Measurements from ENCODE around the gene LRP6. TPM values are rescaled to one million over a fixed set of nuclear protein-coding genes. Genes with fewer than 3 reads are reported as not detected.

LRP6 gene
- total RNA-seq, 1 donor from 2014 or later = 41.9 TPM

DNA sequence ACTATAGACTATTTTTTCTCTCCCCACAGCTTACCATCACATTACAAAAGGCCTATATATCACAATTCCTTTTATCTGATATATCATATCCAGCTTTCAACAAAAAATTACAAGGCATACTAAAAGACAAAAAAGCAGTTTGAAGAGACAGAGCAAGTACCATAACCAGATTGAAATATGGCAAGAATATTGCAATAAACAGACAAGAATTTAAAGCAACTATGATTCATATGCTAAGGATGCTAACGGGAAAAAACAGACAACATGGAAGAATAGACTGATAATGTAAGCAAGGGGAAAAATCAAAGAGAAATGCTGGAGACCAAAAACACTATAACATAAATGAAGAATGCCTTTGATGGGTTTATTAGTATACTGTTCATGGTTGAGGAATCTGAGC, 40.7 kb downstream of the LRP6 start:
- H3K27ac Mint-ChIP-seq (ENCODE audit: unreplicated experiment) = no peak overlapping the region

GRCh38 chr12:12224240-12224940, 42.5 kb downstream of the LRP6 start:
- peaks cover 6% of the 10 kb centered on the region for H3K36me3 Mint-ChIP-seq (ENCODE audit: unreplicated experiment)
- no peak overlapping the region for H3K27ac Mint-ChIP-seq (ENCODE audit: unreplicated experiment)

More for the DNA sequence above, 40.7 kb downstream of the LRP6 start:
- TF ChIP-seq, protein P1, sequence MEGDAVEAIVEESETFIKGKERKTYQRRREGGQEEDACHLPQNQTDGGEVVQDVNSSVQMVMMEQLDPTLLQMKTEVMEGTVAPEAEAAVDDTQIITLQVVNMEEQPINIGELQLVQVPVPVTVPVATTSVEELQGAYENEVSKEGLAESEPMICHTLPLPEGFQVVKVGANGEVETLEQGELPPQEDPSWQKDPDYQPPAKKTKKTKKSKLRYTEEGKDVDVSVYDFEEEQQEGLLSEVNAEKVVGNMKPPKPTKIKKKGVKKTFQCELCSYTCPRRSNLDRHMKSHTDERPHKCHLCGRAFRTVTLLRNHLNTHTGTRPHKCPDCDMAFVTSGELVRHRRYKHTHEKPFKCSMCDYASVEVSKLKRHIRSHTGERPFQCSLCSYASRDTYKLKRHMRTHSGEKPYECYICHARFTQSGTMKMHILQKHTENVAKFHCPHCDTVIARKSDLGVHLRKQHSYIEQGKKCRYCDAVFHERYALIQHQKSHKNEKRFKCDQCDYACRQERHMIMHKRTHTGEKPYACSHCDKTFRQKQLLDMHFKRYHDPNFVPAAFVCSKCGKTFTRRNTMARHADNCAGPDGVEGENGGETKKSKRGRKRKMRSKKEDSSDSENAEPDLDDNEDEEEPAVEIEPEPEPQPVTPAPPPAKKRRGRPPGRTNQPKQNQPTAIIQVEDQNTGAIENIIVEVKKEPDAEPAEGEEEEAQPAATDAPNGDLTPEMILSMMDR (IDR thresholded peaks at IDR 0.05) = no peak
- H3K27me3 Mint-ChIP-seq (ENCODE audit: unreplicated experiment) = no peaks in the 10 kb centered on the region
- H3K9me3 Mint-ChIP-seq (ENCODE audit: unreplicated experiment) = peaks cover 11% of the 10 kb centered on the region
- peaks cover 15% of the 10 kb centered on the region for H3K4me1 Mint-ChIP-seq (ENCODE audit: unreplicated experiment)
- DNase-seq (ENCODE audit: extremely low spot score, unreplicated experiment) = no peak
- peaks cover 6% of the 10 kb centered on the region for H3K36me3 Mint-ChIP-seq (ENCODE audit: unreplicated experiment)
- no peak overlapping the region for H3K4me3 Mint-ChIP-seq (ENCODE audit: unreplicated experiment)

GRCh38 chr12:12221560-12221959, 45.3 kb downstream of the LRP6 start:
- peaks cover 29% of the 10 kb centered on the region for H3K4me1 Mint-ChIP-seq (ENCODE audit: unreplicated experiment)

More at GRCh38 chr12:12224240-12224940, 42.5 kb downstream of the LRP6 start:
- peaks cover 24% of the 10 kb centered on the region for H3K4me1 Mint-ChIP-seq (ENCODE audit: unreplicated experiment)
- TF ChIP-seq, protein P1 (IDR thresholded peaks at IDR 0.05) = no peak
- H3K9me3 Mint-ChIP-seq (ENCODE audit: unreplicated experiment) = peaks cover 11% of the 10 kb centered on the region
- no peak for DNase-seq (ENCODE audit: extremely low spot score, unreplicated experiment)
- H3K4me3 Mint-ChIP-seq (ENCODE audit: unreplicated experiment) = no peak overlapping the region
- no peaks in the 10 kb centered on the region for H3K27me3 Mint-ChIP-seq (ENCODE audit: unreplicated experiment)

GRCh38 chr12:12219664-12220063, 47.2 kb downstream of the LRP6 start:
- no peaks in the 10 kb centered on the region for H3K27me3 Mint-ChIP-seq (ENCODE audit: unreplicated experiment)
- peaks cover 40% of the 10 kb centered on the region for H3K4me1 Mint-ChIP-seq (ENCODE audit: unreplicated experiment)
- no peak overlapping the region for H3K27ac Mint-ChIP-seq (ENCODE audit: unreplicated experiment)
- TF ChIP-seq, protein P1 (IDR thresholded peaks at IDR 0.05) = no peak
- no peaks in the 10 kb centered on the region for H3K9me3 Mint-ChIP-seq (ENCODE audit: unreplicated experiment)
- no peak overlapping the region for H3K4me3 Mint-ChIP-seq (ENCODE audit: unreplicated experiment)
- no peak for DNase-seq (ENCODE audit: extremely low spot score, unreplicated experiment)
- H3K36me3 Mint-ChIP-seq (ENCODE audit: unreplicated experiment) = peaks cover 3% of the 10 kb centered on the region

More at GRCh38 chr12:12221560-12221959, 45.3 kb downstream of the LRP6 start:
- TF ChIP-seq, protein P1 (IDR thresholded peaks at IDR 0.05) = no peak
- peak overlapping the region; percentile 0 for H3K27ac Mint-ChIP-seq (ENCODE audit: unreplicated experiment)
- H3K36me3 Mint-ChIP-seq (ENCODE audit: unreplicated experiment) = peaks cover 6% of the 10 kb centered on the region
- no peak for DNase-seq (ENCODE audit: extremely low spot score, unreplicated experiment)
- H3K4me3 Mint-ChIP-seq (ENCODE audit: unreplicated experiment) = no peak overlapping the region
- H3K27me3 Mint-ChIP-seq (ENCODE audit: unreplicated experiment) = no peaks in the 10 kb centered on the region
- H3K9me3 Mint-ChIP-seq (ENCODE audit: unreplicated experiment) = peaks cover 6% of the 10 kb centered on the region

GRCh38 chr12:12217018-12217359, 49.9 kb downstream of the LRP6 start:
- no peak for DNase-seq (ENCODE audit: extremely low spot score, unreplicated experiment)
- H3K4me3 Mint-ChIP-seq (ENCODE audit: unreplicated experiment) = no peak overlapping the region
- H3K27me3 Mint-ChIP-seq (ENCODE audit: unreplicated experiment) = no peaks in the 10 kb centered on the region
- H3K4me1 Mint-ChIP-seq (ENCODE audit: unreplicated experiment) = peaks cover 42% of the 10 kb centered on the region
- peak overlapping the region; percentile 75 for H3K27ac Mint-ChIP-seq (ENCODE audit: unreplicated experiment)
- peaks cover 5% of the 10 kb centered on the region for H3K36me3 Mint-ChIP-seq (ENCODE audit: unreplicated experiment)
- TF ChIP-seq, protein P1 (IDR thresholded peaks at IDR 0.05) = no peak
- H3K9me3 Mint-ChIP-seq (ENCODE audit: unreplicated experiment) = no peaks in the 10 kb centered on the region
